NCI-H460 (cell line): ENCODE results near the gene OR9A4. TPM values are rescaled to one million over a fixed set of nuclear protein-coding genes. Genes with fewer than 3 reads are reported as not detected.
"Not testable (repeated sequence)": the region's sequence is repeated elsewhere in the genome, so short reads cannot be mapped to it uniquely, and the experiment has no call there.

Source experiments
- DNase-seq: peaks from one replicate; pipeline ENCODE4 v3.0.0-alpha.2; 2016; ENCODE audit warnings: low read depth; ENCODE audit errors: extremely low read depth
- polyA plus RNA-seq: library from polyadenylated mRNA; depleted of rRNA; stranded (reverse); fragments of >200 nt; gene quantifications from 2 replicates; pipeline ENCODE4 v1.2.3, GENCODE V29; 2014; cell fraction: nucleus; rRNA removed
- total RNA-seq: library from RNA; depleted of rRNA; stranded (reverse); fragments of >200 nt; shearing (Covaris generic); gene quantifications from 2 replicates; pipeline ENCODE4 v1.2.3, GENCODE V29; 2014; rRNA removed

Gene OR9A4
- not detected in 2 replicates for total RNA-seq
- polyA plus RNA-seq = not detected in 2 replicates

GRCh38 chr7:141916099-141916498, at the start of gene OR9A4:
TSS of gene OR9A4 (plus strand) at chr7:141916399. CDS start at chr7:141918876, 2,477 bp downstream.
- no peak for DNase-seq

GRCh38 chr7:141866974-141867373, 49.2 kb upstream of the OR9A4 start:
- DNase-seq = no peak

- no peak for DNase-seq
These were observed 43.3 kb upstream of the OR9A4 start for GRCh38 chr7:141872931-141873330.

GRCh38 chr7:141874787-141875186, 41.4 kb upstream of the OR9A4 start:
- DNase-seq = no peak

- no peak for DNase-seq
These were observed 40.7 kb upstream of the OR9A4 start for GRCh38 chr7:141875453-141875852.

- no peak for DNase-seq
These were observed 39.8 kb upstream of the OR9A4 start for GRCh38 chr7:141876371-141876770.

GRCh38 chr7:141877365-141877764, 38.8 kb upstream of the OR9A4 start:
- DNase-seq = no peak

- no peak for DNase-seq
These were observed 35.2 kb upstream of the OR9A4 start for GRCh38 chr7:141880960-141881359.

- no peak for DNase-seq
These were observed 31.5 kb upstream of the OR9A4 start for GRCh38 chr7:141884539-141885225.

GRCh38 chr7:141889321-141889720, 26.9 kb upstream of the OR9A4 start:
- no peak for DNase-seq

- DNase-seq = no peak
These were observed 24.9 kb upstream of the OR9A4 start for GRCh38 chr7:141891336-141891735.

GRCh38 chr7:141899366-141899765, 16.8 kb upstream of the OR9A4 start:
- DNase-seq = not testable (repeated sequence)

GRCh38 chr7:141906285-141906684, 9.9 kb upstream of the OR9A4 start:
- no peak for DNase-seq

- no peak for DNase-seq
These were observed 4.8 kb upstream of the OR9A4 start for GRCh38 chr7:141911391-141911790.

GRCh38 chr7:141915565-141915964, 634 bp upstream of the OR9A4 start:
- DNase-seq = no peak

GRCh38 chr7:141920281-141920680, 4.1 kb downstream of the OR9A4 start:
- no peak for DNase-seq

- DNase-seq = no peak
These were observed 12.1 kb downstream of the OR9A4 start for GRCh38 chr7:141928146-141928844.

- no peak for DNase-seq
These were observed 12.6 kb downstream of the OR9A4 start for GRCh38 chr7:141928845-141929195.

GRCh38 chr7:141930211-141930610, 14.0 kb downstream of the OR9A4 start:
- no peak for DNase-seq

- DNase-seq = no peak
These were observed 24.9 kb downstream of the OR9A4 start for GRCh38 chr7:141941075-141941474.

- DNase-seq = no peak
These were observed 27.6 kb downstream of the OR9A4 start for GRCh38 chr7:141943846-141944245.

GRCh38 chr7:141944811-141945210, 28.6 kb downstream of the OR9A4 start:
- DNase-seq = no peak
